SK-N-SH (cell line): ENCODE results near the gene MYO1D.

ENCODE experiments used
- CTCF ChIP-seq: fragments of 200-600 bp; sonication (generic); IDR thresholded peaks from 2 replicates; pipeline ENCODE4 v1.6.1; 2017; ENCODE audit warnings: antibody characterized with exemption, mild to moderate bottlenecking, moderate library complexity
- EZH2phosphoT487 ChIP-seq: fragments of 200-600 bp; sonication (generic); IDR thresholded peaks from 2 replicates; pipeline ENCODE4 v1.6.1; 2017; ENCODE audit warnings: low read depth, mixed run types, mild to moderate bottlenecking, antibody characterized with exemption, moderate library complexity, borderline replicate concordance
- TAF1 ChIP-seq: IDR thresholded peaks from 2 replicates; pipeline ENCODE4 v1.6.1; 2012; ENCODE audit warnings: low read depth, mild to moderate bottlenecking, low read length, moderate library complexity, borderline replicate concordance
- TCF12 ChIP-seq: IDR thresholded peaks from 2 replicates; pipeline ENCODE4 v1.4.0; 2012
- USF2 ChIP-seq: fragments of 150-350 bp; IDR thresholded peaks from 2 replicates; pipeline ENCODE4 v1.6.1; 2017; ENCODE audit warnings: antibody characterized with exemption, low read length, low read depth, borderline replicate concordance

GRCh38 chr17:32486701-32487472, 390.0 kb downstream of the MYO1D start, which contains the start of gene CDK5R1:
- TF ChIP-seq CTCF, result no peak
- TF ChIP-seq TCF12, result no peak
- TF ChIP-seq EZH2phosphoT487, result no peak
- no peak for TF ChIP-seq TAF1
- no peak for TF ChIP-seq USF2
